ENCODE results near the gene BCL7C.

GRCh38 chr16:30907064-30907463 lies 13.2 kb upstream of the BCL7C start:
- no peak for TF ChIP-seq CTCF (IDR thresholded peaks at IDR 0.05)
- TF ChIP-seq POLR2A (IDR thresholded peaks at IDR 0.05) = no peak

Measured in lower leg skin (tissue), 3 donors.